ENCODE results near the gene SATB2. TPM values are rescaled to one million over a fixed set of nuclear protein-coding genes. Genes with fewer than 3 reads are reported as not detected.

SATB2 gene
- 1.5 TPM for total RNA-seq
- long read RNA-seq, result 0 reads

DNA sequence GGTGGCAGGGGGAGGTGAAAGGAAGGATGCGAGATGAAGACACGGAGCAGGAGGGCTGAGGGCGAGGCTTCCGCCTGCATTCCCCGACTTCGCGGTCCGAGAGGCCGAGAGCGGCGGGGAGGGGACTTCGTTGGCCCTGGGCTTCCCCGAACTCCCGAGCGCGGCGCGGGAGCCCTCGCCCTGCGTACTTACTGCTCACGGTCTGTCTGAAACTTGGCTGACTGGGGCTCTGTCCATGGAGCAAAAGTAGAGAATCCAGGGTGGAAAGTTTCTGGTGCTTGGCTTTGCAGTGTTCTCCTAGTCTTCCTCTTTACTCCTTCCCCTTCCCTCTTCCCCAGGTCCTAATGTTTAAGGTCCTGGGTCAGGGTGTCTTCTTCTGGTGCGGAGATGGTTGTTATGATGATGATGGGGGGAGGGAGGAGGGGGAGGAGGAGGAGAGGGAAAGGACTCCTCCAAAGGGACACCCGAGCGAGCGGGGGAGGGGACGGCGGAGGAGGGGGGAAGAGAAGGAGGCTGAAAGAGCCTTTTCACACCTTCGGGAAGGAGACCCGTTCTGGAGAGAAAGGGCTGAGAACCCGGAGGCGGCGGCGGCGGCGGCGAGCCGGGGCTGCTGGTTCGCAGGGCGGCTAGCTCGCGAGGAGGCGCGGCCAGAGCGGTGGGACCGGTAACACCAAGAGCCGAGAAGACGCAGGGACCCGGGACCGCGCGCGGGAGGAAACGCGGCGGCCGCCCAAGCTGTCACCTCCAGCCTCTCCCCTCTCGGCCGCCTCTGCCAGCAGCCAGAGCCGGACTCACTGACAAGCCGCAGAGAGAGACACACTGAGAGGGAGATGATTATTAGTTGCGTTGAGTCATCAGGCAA, at the start of gene SATB2:
Gene SATB2 (minus strand): TSS at position 793 of the 862 bp plus-strand sequence. CDS start 1,902 bp downstream, outside the sequence.
- intact Hi-C loops (cut with DNase I), result no loop called here
- no peak for DNase-seq (ENCODE audit: low spot score)

DNA sequence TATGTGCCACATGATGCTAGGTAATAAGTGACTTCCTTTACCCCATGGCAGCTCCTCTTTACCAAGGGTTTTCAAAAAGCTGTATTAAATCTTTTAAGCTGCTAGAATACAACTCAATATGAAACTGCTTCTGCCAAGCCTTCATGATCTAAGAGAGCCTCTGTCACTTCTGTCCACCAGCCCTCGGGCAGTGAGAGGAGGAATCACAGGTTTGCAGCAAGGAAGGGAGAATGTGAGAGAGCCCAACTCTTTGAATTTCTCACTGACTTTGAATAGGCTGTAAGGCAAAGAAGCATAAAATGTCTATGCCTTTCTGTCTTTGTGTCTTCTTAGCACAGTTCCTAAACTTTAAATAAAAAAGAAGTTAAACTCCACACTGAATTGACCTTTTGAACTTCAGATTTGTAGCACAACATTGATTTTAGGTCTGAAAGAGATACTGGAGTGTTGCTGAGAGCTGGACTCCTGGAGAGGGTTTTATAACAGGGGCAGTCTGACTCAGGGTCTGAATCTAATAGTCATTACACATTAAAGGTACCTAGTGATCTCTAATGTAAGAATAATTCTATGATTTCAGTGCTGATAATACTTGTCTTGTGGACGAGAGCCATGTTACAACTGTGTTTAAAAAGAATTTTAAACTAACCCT, 48.1 kb upstream of the SATB2 start:
- intact Hi-C loops (cut with DNase I), result no loop called here
- DNase-seq (ENCODE audit: low spot score), result no peak

DNA sequence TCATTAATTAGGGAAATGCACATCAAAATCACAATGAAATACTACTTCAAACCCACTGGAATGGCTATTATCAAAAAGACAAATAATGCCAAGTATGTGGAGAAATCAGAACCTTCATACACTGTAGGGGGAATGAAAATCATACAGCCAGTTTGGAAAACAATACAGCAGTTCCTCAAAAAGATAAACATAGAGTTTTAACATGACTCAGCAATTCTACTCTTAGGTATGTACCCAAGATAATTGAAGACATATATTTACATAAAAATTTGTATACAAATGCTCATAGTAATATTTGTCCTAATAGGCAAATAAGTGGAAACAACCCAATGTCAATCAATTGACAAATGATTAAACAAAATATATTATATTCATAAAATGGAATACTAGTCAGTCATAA, 45.4 kb upstream of the SATB2 start:
- intact Hi-C loops (cut with DNase I), result no loop called here
- no peak for DNase-seq (ENCODE audit: low spot score)

DNA sequence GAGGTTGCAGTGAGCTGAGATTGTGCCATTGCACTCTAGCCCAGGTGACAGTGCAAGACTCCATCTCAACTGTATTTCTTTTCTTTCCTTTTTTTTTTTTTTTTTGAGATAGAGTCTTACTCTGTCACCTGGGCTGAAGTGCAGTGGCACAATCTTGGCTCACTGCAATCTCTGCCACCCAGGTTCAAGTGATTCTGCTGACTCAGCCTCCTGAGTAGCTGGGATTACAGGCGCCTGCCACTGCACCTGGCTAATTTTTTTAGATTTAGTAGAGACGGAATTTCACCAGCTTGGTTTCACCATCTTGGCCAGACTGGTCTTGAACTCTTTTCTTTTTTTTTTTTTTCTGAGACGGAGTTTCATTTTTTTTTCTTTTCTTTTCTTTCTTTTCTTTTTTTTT, 41.3 kb upstream of the SATB2 start:
- intact Hi-C loops (cut with DNase I), result no loop called here
- no peak for DNase-seq (ENCODE audit: low spot score)

DNA sequence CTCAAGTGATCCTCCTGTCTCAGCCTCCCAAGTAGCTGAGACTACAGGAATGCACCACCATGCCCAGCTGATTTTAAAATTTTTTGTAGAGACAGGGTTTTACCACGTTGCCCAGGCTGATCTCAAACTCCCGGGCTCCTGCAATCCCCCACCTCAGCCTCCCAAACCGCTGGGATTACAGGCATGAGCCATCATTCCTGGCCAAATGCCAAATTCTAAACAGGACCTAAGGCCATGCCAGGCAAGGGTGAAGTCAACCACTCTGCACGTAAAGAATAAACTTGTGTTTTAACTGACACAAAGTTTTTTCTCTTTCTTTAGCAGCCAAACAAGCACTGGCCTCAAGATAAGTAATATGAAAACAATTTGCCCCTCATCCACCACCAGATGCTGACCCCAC, 37.4 kb upstream of the SATB2 start:
- intact Hi-C loops (cut with DNase I), result no loop called here
- no peak for DNase-seq (ENCODE audit: low spot score)

DNA sequence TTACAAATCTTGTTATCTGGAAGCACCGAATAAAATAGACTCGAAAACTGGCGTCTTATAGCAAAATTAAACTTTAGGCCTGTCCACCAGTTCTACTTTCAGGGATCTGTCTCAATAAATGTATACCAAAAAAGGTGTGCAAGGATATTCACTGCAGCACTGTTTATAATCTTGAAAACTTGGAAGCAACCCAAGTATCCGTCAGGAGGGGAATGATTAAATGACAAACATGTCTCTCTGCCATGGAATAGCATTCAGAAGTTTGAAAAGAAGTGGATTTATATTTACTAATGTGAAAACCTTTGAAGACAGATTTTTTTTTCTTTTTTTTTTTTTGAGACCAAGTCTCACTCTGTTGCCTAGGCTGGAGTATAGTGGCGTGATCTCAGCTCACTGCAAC, 32.3 kb upstream of the SATB2 start:
- intact Hi-C loops (cut with DNase I), result no loop called here

DNA sequence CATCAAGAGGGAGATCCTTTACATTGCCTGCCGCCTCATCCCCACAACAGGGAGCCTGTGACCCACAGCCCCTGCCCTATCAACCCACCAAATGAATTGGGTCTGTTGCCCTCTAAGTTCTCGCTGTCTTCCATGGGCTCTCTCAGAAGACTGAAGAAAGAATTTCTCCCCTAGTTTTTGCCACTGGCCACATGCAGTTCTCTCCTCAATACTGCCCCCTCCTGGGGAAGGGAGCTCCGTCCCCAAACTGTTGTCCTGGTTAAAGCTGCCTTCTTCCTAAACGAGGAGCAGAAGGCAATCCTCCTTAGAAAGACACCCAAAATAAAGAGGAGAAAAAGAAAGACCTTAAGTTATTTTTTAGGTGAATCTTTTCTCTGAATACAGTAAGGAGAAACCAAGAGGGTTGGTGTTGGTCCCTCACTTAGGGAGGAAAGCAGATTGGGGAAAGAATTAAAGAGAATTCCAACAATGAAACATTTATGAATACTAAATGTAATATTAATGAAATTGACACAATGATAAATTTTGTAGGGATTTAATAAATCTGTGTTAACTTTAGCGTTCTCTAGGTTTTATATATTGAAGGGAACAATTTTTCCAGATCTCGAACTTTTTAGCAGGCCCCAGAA, 31.1 kb upstream of the SATB2 start:
- intact Hi-C loops (cut with DNase I), result loop anchor here (10.0 kb wide), 1 partner anchor 834 kb away; no protein-coding TSS in a partner anchor
- no peak for DNase-seq (ENCODE audit: low spot score)

More for the DNA sequence above, 32.3 kb upstream of the SATB2 start:
- DNase-seq (ENCODE audit: low spot score), result no peak

DNA sequence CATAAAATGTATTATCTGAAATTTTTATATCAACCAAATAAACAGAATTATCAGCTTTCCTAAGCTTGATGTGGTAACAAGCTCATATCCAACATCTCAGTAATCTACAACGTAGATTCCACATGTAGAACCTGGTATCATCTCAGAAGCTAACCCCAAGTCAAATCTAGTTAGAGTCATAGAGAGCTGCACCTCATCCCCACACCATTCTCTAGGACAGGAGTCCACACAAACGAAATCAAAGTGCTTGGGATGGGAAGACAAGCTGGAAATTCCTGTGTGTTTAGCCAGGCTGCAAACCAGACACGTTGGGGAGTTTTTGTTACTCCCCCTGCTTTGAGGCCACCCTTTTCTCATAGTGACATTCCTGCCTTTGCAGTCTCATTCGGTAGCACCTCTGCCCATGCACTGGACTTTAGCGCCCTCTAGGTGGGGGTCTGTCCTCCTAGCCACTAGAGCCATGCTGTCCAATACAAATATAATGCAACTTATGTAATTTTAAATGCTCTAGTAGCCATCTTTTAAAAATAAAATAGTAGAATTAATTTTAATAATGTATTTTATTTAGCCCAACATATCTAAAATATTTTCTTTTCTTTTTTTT, 28.1 kb upstream of the SATB2 start:
- intact Hi-C loops (cut with DNase I), result loop anchor here (10.0 kb wide), 1 partner anchor 831 kb away; no protein-coding TSS in a partner anchor
- no peak for DNase-seq (ENCODE audit: low spot score)

DNA sequence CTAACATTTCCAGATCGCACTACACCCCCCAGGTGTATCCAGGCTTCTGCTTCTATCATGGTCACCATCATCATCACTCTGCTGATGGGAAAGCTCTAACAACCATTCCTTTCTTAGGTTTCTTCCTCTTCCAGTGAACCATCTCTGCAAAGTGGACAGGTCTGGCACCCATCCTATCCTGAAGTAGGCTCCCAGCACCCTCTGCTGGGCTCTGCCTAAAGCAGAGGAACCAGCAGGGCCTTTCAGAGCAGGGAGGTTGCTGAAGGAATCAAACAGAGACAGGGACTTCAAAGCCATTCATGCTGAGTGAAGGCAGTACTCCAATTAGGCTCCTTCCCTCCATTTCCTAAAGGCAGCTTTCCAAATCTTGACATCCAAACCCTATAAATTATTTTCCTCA, 27.2 kb upstream of the SATB2 start:
- intact Hi-C loops (cut with DNase I), result loop anchor here (10.0 kb wide), 1 partner anchor 830 kb away; no protein-coding TSS in a partner anchor

DNA sequence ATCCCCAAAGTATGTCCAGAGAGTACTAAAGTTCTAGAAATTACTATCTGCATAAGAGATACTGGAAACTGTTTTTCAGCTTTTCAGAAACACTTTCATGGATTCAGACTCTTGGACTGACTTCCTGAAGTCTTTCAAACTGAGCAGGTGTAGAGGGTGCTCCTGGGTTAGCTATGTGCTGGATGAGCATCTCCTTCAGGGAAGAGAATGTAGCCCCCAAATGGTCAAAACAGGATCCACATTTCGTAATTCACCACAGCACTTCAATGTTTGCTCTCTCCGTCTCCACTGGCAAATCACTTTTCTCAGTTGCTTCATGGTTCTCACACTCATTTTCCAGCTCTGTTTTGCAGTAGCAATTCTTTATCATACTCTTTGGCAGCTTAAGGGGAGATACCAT, 23.2 kb upstream of the SATB2 start:
- DNase-seq (ENCODE audit: low spot score), result no peak
- intact Hi-C loops (cut with DNase I), result loop anchor here (10.0 kb wide), 1 partner anchor 826 kb away; no protein-coding TSS in a partner anchor

More for the DNA sequence above, 27.2 kb upstream of the SATB2 start:
- DNase-seq (ENCODE audit: low spot score), result no peak

DNA sequence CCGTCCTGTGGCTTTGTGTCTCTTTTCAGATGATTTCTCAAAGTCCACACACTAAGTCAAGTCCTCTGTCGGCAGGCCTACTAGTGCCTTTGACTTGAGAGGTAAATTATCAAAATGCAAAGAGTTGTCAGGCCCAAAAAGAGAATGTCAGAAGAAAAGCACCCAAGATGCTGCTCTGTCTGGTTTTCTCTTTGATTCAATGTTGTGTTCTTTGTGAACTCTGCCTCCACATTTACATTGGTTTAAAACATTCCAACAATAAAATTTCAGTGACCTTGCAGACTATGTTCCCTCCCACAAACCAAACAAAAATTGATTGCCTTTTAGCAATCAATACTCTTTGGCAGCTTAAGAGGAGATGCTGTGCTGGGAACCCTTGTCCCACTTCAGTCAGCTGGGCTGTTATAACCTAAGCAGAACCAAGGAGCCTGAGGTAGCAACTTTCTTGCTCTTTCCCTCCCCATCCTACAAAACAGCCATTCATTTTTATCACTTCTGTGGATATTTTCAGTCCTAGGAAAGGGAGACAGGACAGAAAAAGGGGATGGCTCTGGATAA, 19.6 kb upstream of the SATB2 start:
- no peak for DNase-seq (ENCODE audit: low spot score)
- intact Hi-C loops (cut with DNase I), result no loop called here

DNA sequence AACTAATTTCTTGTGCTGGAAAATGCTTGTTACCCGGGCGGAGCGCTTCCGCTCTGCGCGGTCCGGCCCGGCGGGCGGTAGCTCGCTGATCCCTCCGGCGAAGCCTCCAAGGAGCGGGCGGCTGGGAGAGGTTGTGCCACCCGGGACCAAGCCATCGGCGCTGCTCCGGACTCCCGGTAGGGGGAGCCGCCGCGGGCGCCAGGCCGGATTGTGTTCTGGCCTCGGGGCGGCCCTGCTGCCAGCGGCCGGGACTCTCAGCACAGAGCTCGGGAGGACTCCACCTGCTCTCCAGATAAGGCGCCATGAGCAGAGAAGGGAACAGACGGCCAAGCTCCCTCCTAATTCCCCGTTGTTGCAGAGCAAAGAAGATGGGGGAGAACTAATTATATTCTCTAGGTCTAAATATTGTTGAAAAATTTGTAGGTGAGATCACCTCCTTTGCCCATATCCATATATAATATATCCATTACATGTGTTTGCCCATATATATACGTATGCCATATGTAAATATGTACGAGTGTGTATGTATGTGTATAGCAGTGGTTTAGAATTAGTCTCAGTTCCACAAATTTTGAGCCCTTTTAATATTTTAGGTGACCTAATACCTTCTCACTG, 13.8 kb upstream of the SATB2 start:
- DNase-seq (ENCODE audit: low spot score), result no peak
- intact Hi-C loops (cut with DNase I), result loop anchor here (5.0 kb wide), 1 partner anchor 1154 kb away; no protein-coding TSS in a partner anchor

DNA sequence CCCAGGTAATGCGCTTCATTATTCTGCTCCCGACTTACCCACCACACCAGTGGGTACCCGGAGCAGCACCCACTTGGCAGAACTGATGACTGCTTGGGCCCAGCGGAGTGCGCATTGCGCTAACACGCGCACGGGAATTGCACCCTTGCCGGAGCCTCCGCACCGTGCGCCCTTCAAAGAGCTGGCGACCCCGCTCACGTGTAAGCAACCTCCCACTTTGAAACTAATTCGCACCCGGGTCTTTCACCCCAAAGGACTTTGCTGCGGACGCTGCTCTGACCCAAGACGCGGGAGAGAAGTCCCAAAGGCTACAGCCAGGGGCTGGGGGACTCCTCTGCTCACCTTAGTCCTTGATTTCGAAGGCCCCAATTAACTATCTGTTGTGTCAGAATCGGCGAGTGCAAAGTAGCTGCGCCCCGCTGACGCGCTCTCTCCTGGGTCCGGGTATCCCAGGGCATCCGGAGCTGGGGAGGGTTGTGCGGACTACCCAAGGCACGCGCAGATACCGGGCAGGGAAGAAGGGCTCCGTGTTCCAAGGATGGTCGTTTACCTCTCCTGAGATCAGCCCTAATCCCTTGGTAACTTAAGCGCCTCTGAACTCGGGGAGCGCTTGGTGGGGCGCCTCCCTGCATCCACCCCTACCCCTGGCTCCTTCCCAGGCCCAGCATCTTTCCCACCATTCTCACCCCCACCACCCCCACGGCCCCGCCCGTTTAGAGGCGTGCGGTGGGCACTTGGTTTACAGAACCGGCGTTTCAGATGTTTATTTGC, 13.1 kb upstream of the SATB2 start:
- intact Hi-C loops (cut with DNase I), result loop anchor here (5.0 kb wide), 1 partner anchor 1154 kb away; no protein-coding TSS in a partner anchor
- no peak for DNase-seq (ENCODE audit: low spot score)

DNA sequence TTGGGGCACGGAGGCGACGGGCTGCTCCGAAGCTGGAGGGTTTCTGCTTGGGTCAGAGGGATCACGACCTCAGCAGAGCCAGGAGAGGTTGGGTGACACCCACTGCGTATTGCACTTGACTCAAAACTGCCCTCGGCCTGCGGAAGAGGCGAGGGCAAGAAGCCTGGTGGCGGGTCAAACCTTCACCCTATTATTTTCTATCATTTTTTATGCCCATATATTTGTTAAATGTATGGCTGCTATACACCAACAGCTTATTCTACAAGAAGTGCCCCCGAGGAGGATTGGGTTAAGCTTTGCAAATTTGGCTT, 12.6 kb upstream of the SATB2 start:
- intact Hi-C loops (cut with DNase I), result loop anchor here (5.0 kb wide), 1 partner anchor 1153 kb away; no protein-coding TSS in a partner anchor
- no peak for DNase-seq (ENCODE audit: low spot score)

DNA sequence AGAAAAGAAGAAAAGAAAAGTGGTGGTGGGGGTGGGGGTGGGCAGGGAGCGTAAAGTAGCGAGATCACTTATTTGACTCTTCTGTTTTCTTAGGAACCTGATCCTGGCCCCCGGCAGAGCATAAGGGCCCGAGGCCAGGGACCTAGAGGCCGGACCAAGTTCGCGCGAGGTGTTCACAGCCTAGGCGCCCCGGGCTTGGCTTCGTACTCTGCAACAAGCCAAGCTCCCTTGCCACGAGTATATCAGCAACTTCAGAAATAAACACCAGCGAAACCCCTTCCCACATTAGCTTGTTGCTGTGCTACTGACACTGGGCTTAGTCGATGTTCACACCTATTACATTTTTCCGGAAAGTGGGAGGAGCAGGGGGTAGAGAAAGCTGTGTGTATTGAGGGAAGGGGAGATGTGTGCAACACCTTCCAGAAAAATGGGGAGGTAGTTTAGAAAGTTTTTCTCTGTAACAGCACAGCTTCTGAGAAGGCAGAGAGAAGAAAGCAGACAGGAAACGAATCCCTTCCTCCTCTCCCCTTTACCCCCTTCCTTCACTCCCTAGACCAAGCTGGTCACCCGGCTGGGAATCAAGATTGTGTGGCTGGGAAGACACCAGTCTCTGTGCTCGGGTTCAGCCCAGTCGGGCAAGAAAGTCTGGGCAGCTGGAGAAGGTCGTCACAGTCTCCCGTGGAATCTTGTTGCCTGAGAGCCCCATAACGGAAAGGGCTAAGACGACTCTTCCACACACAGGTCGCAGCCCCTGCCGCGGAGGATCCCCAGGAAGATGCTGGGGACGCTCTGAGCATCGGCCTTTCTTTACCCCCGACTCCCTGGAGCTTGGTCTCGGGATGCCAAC, 12.0 kb upstream of the SATB2 start:
- intact Hi-C loops (cut with DNase I), result loop anchor here (5.0 kb wide), 1 partner anchor 1152 kb away; no protein-coding TSS in a partner anchor
- DNase-seq (ENCODE audit: low spot score), result no peak

DNA sequence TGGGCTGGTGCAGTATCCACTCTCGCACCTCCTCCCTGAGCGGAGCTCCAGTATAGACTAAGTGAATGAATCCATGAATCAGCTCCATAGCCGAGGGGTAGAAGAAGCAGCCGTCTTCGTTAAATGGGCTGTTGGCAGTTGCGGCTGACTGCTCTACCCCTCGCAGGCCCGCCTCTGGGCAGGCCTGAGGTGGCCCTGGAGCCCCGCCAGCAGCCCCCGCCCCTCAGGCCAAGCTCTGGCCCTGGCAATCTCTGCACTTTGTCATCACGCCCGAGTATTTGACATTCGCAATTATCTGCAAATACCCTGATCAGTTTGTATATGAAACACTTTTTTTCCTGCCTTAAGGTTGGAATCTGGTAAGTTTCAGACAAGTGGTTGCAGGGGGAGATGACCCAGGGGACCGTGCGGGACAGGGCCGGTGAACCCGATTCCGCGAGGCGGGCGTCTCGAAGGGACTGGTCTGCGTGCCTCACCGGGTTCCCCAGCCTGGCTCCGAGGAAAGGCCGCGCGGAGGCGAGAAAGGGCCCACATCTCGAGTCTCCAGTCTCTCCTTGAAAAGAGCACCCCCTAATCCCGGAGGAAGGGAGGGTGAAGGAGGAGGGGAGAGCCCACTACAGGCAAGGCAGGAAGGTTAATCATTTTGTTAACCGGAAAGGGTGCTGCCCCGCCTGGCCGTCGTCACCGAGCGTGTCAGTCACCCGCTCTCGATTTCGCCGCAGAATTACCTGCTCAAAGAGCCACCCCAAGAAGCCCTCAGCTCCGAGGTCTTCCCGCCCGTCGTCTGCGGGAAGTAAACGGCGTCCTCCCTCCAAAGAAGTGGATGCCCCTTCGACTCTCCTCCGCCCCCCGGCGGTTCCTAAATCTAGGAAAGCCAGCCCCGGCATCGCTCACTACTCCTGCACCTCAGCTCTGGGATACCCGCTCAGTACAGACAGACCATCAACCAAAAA, 11.1 kb upstream of the SATB2 start:
- intact Hi-C loops (cut with DNase I), result no loop called here
- no peak for DNase-seq (ENCODE audit: low spot score)

All from cardiac septum (tissue), 1 donor.